H9 (cell line): ENCODE measurements around the gene TRIM50. TPM values are rescaled to one million over a fixed set of nuclear protein-coding genes. Genes with fewer than 3 reads are reported as not detected.

Experiments
- DNase-seq: peaks from one replicate; pipeline ENCODE4 v3.0.0-alpha.2; 2017
- H2AFZ ChIP-seq: one replicate; pipeline ENCODE4 v1.6.1; 2013; ENCODE audit warnings: mild to moderate bottlenecking, low read length, control low read depth, moderate library complexity
- H2AK5ac ChIP-seq: 2 replicates; pipeline ENCODE4 v1.6.1; 2013; ENCODE audit warnings: low read length, control low read depth, mixed read lengths; ENCODE audit not compliant: insufficient read length
- H2BK120ac ChIP-seq: one replicate; pipeline ENCODE4 v1.6.1; 2013; ENCODE audit warnings: low read depth, mild to moderate bottlenecking, low read length, control low read depth, inconsistent platforms; ENCODE audit not compliant: poor library complexity, severe bottlenecking
- H2BK12ac ChIP-seq: 2 replicates; pipeline ENCODE4 v1.6.1; 2013; ENCODE audit warnings: low read length, control low read depth, mixed read lengths, low read depth; ENCODE audit not compliant: insufficient read length
- H2BK15ac ChIP-seq: 2 replicates; pipeline ENCODE4 v1.6.1; 2013; ENCODE audit warnings: low read depth, low read length, control low read depth
- H2BK20ac ChIP-seq: one replicate; pipeline ENCODE4 v1.6.1; 2013; ENCODE audit warnings: low read depth, mild to moderate bottlenecking, low read length, control low read depth, inconsistent platforms; ENCODE audit not compliant: poor library complexity, severe bottlenecking
- H2BK5ac ChIP-seq: 2 replicates; pipeline ENCODE4 v1.6.1; 2013; ENCODE audit warnings: low read length, control low read depth, mixed read lengths; ENCODE audit not compliant: insufficient read length
- H3K14ac ChIP-seq: 2 replicates; pipeline ENCODE4 v1.6.1; 2013; ENCODE audit warnings: low read length, control low read depth; ENCODE audit not compliant: insufficient read depth
- H3K18ac ChIP-seq: 2 replicates; pipeline ENCODE4 v1.6.1; 2013; ENCODE audit warnings: low read depth, mild to moderate bottlenecking, mixed read lengths, low read length, control low read depth; ENCODE audit not compliant: insufficient read length
- H3K23ac ChIP-seq: 2 replicates; pipeline ENCODE4 v1.6.1; 2013; ENCODE audit warnings: low read length, control low read depth, mixed read lengths, low read depth; ENCODE audit not compliant: insufficient read length
- H3K23me2 ChIP-seq: 2 replicates; pipeline ENCODE4 v1.6.1; 2013; ENCODE audit warnings: low read depth, mild to moderate bottlenecking, mixed read lengths, low read length, control low read depth; ENCODE audit not compliant: insufficient read length, poor library complexity, severe bottlenecking
- H3K27ac ChIP-seq: 2 replicates; pipeline ENCODE4 v1.5.1; 2013; ENCODE audit warnings: low read length, control low read depth, mixed read lengths, low read depth; ENCODE audit not compliant: insufficient read length
- H3K27me3 ChIP-seq: 2 replicates; pipeline ENCODE4 v1.6.1; 2013; ENCODE audit warnings: low read length, control low read depth, inconsistent platforms; ENCODE audit not compliant: insufficient read depth
- H3K4ac ChIP-seq: 2 replicates; pipeline ENCODE4 v1.6.1; 2013; ENCODE audit warnings: low read depth, mild to moderate bottlenecking, control low read depth, inconsistent platforms, low read length, moderate library complexity
- H3K4me1 ChIP-seq: 2 replicates; pipeline ENCODE4 v1.6.1; 2013; ENCODE audit warnings: low read length, control low read depth, inconsistent platforms; ENCODE audit not compliant: insufficient read depth
- H3K4me2 ChIP-seq: 2 replicates; pipeline ENCODE4 v1.6.1; 2013; ENCODE audit warnings: low read length, control low read depth, mixed read lengths; ENCODE audit not compliant: insufficient read length, insufficient read depth
- H3K56ac ChIP-seq: 2 replicates; pipeline ENCODE4 v1.6.1; 2013; ENCODE audit warnings: low read depth, mild to moderate bottlenecking, mixed read lengths, low read length, control low read depth; ENCODE audit not compliant: insufficient read length
- H3K79me1 ChIP-seq: 2 replicates; pipeline ENCODE4 v1.6.1; 2013; ENCODE audit warnings: low read depth, mild to moderate bottlenecking, moderate library complexity, low read length, control low read depth, inconsistent platforms; ENCODE audit not compliant: insufficient read depth, poor library complexity, severe bottlenecking
- H3K79me2 ChIP-seq: 2 replicates; pipeline ENCODE4 v1.6.1; 2013; ENCODE audit warnings: low read length, control low read depth, inconsistent platforms; ENCODE audit not compliant: insufficient read depth
- H3K9ac ChIP-seq: 2 replicates; pipeline ENCODE4 v1.6.1; 2013; ENCODE audit warnings: low read length, control low read depth, mixed read lengths; ENCODE audit not compliant: insufficient read length; ENCODE audit errors: extremely low read depth
- H3K9me3 ChIP-seq: one replicate; pipeline ENCODE4 v1.6.1; 2013; ENCODE audit warnings: low read depth, low read length, inconsistent platforms; ENCODE audit not compliant: control insufficient read depth
- H3T11ph ChIP-seq: one replicate; pipeline ENCODE4 v1.6.1; 2013; ENCODE audit warnings: mild to moderate bottlenecking, low read length, control low read depth, inconsistent platforms
- H4K20me1 ChIP-seq: one replicate; pipeline ENCODE4 v1.6.1; 2013; ENCODE audit not compliant: control insufficient read depth, insufficient read length, insufficient read depth
- H4K5ac ChIP-seq: 2 replicates; pipeline ENCODE4 v1.6.1; 2013; ENCODE audit warnings: low read depth, mild to moderate bottlenecking, mixed read lengths, low read length, control low read depth; ENCODE audit not compliant: insufficient read length
- H4K8ac ChIP-seq: replicated peaks from 2 replicates; pipeline ENCODE4 v1.6.1; 2013; ENCODE audit warnings: low read length, control low read depth, mixed read lengths, low read depth; ENCODE audit not compliant: insufficient read length
- H4K91ac ChIP-seq: 2 replicates; pipeline ENCODE4 v1.6.1; 2013; ENCODE audit warnings: low read depth, mild to moderate bottlenecking, moderate library complexity, mixed read lengths, low read length, control low read depth; ENCODE audit not compliant: insufficient read length
- H3K27ac Mint-ChIP-seq, 3 experiments: 2 replicates in 2 of 3; 3 replicates in 1 of 3; pipeline ENCODE4 v1.8.0; 2020 to 2021; ENCODE audit warnings: mixed read lengths in 3 of 3, mild to moderate bottlenecking in 1 of 3, moderate library complexity in 1 of 3
- H3K27me3 Mint-ChIP-seq: 2 replicates; pipeline ENCODE4 v1.8.0; 2021; ENCODE audit warnings: low read depth, mild to moderate bottlenecking, moderate library complexity, mixed read lengths
- H3K36me3 Mint-ChIP-seq, 3 experiments: 2 replicates in 2 of 3; 3 replicates in 1 of 3; pipeline ENCODE4 v1.8.0; 2020 to 2021; ENCODE audit warnings: low read depth in 3 of 3, mixed read lengths in 3 of 3; ENCODE audit not compliant: insufficient read depth in 1 of 3
- H3K4me1 Mint-ChIP-seq, 2 experiments: 2 replicates each; pipeline ENCODE4 v1.8.0; 2020; ENCODE audit warnings: mixed read lengths in 2 of 2
- H3K4me3 Mint-ChIP-seq, 2 experiments: 2 replicates in 1 of 2; 3 replicates in 1 of 2; pipeline ENCODE4 v1.8.0; 2020 to 2021; ENCODE audit warnings: mild to moderate bottlenecking in 2 of 2, mixed read lengths in 2 of 2, moderate library complexity in 1 of 2
- H3K9me3 Mint-ChIP-seq, 2 experiments: 2 replicates in 1 of 2; 3 replicates in 1 of 2; pipeline ENCODE4 v1.8.0; 2020; ENCODE audit warnings: mild to moderate bottlenecking in 2 of 2, mixed read lengths in 2 of 2, moderate library complexity in 1 of 2
- CTCF ChIP-seq: fragments of 200-600 bp; sonication (generic); conservative IDR thresholded peaks from 3 replicates; pipeline ENCODE4 v1.8.0; 2021; ENCODE audit warnings: antibody characterized with exemption, mild to moderate bottlenecking
- WGBS: extraction: QIAGEN DNeasy Blood & Tissue Kit; methylation state at CpG from one replicate; pipeline ENCODE4 v1.1.7; 2013; ENCODE audit warnings: missing lambda C conversion rate, low lambda C conversion rate, mixed read lengths; ENCODE audit not compliant: insufficient read length; ENCODE audit errors: extremely low coverage; 5-methylcytosine and 5-hydroxymethylcytosine counted together
- total RNA-seq: library from RNA; stranded (reverse); gene quantifications from 2 replicates; pipeline ENCODE4 v1.2.1, GENCODE V29; 2021

Gene TRIM50
- total RNA-seq, 1 experiment from 2014 or later: not detected

- Histone ChIP-seq H3K79me1 (no peaks in the 10 kb centered on the region), H3K9ac (no peak overlapping the region), H3K27me3 (no peaks in the 10 kb centered on the region), H2BK120ac (no peak overlapping the region), H3K79me2 (no peaks in the 10 kb centered on the region), H3K4ac (no peak overlapping the region), H2AK5ac (no peak overlapping the region), H4K91ac (no peak overlapping the region), H2BK15ac (no peak overlapping the region), H3T11ph (no peak overlapping the region), H2AFZ (no peak overlapping the region), H3K56ac (no peak overlapping the region), H3K23ac (no peak overlapping the region), H2BK20ac (no peak overlapping the region), H4K8ac (no peak overlapping the region), H3K23me2 (no peaks in the 10 kb centered on the region), H3K4me2 (no peak overlapping the region), H4K20me1 (no peaks in the 10 kb centered on the region), H2BK12ac (no peak overlapping the region), H3K4me1 (peaks cover 2% of the 10 kb centered on the region; the same call in 1 of the 2 replicates), H3K27ac (no peak overlapping the region), H2BK5ac (no peak overlapping the region), H3K14ac (no peak overlapping the region), H3K18ac (no peak overlapping the region), H3K9me3 (no peaks in the 10 kb centered on the region), H4K5ac (no peak overlapping the region)
- Mint-ChIP-seq H3K4me3 (no peak overlapping the region), H3K4me1 (peaks cover 16 to 19% of the 10 kb centered on the region in 2 experiments), H3K9me3 (no peaks in the 10 kb centered on the region), H3K36me3 (no peaks in the 10 kb centered on the region; a peak in 1 of 7 replicates), H3K27me3 (peaks cover under 1% of the 10 kb centered on the region; the same call in 1 of the 2 replicates), H3K27ac (no peak overlapping the region)
- TF ChIP-seq CTCF: no peak
- WGBS: no CpG with 5 or more reads among the region's 10 CpGs
- DNase-seq: no peak
Measured at GRCh38 chr7:73338321-73338720, 10.4 kb upstream of the TRIM50 start.
